Activated T-helper 2 cell treated with anti-CD3 and anti-CD28 coated beads, Interferon-gamma antibody, Interleukin-2, Interleukin-4, amounts not matched to agents 10 μg/mL and 5 μg/mL and 100 μg/mL, durations not matched to agents 14 hours and 24 hours and 36 hours (primary cell): Measurements from ENCODE around the gene GREB1L. TPM values are rescaled to one million over a fixed set of nuclear protein-coding genes. Genes with fewer than 3 reads are reported as not detected.
"Not testable (repeated sequence)": the region's sequence is repeated elsewhere in the genome, so short reads cannot be mapped to it uniquely, and the experiment has no call there.

ENCODE experiments used
- DNase-seq: peaks from one replicate; pipeline ENCODE4 v3.0.0; 2021; ENCODE audit warnings: low spot score
- H3K27ac Mint-ChIP-seq: one replicate; pipeline ENCODE4 v1.8.0; 2021; ENCODE audit warnings: mixed read lengths
- H3K27me3 Mint-ChIP-seq: one replicate; pipeline ENCODE4 v1.8.0; 2021; ENCODE audit warnings: low read depth, mixed read lengths
- H3K36me3 Mint-ChIP-seq: one replicate; pipeline ENCODE4 v1.8.0; 2021; ENCODE audit warnings: low read depth, mixed read lengths
- H3K4me1 Mint-ChIP-seq: one replicate; pipeline ENCODE4 v1.8.0; 2021; ENCODE audit warnings: low read depth, mixed read lengths
- H3K4me3 Mint-ChIP-seq: one replicate; pipeline ENCODE4 v1.8.0; 2021; ENCODE audit warnings: low read depth, mild to moderate bottlenecking, moderate library complexity, mixed read lengths
- H3K9me3 Mint-ChIP-seq: one replicate; pipeline ENCODE4 v1.8.0; 2021; ENCODE audit warnings: mixed read lengths
- intact Hi-C: fragments of 100-400 bp; cut with micrococcal nuclease; formaldehyde crosslinking; loops from one replicate; pipeline ENCODE4 v1.15.1; 2023
- total RNA-seq: library from RNA; stranded (reverse); gene quantifications from 2 replicates; pipeline ENCODE4 v1.2.3, GENCODE V29; 2022

The GREB1L gene
- total RNA-seq, 1 donor from 2014 or later, result not detected

- peaks cover 2% of the 10 kb centered on the region for H3K27me3 Mint-ChIP-seq
- no peaks in the 10 kb centered on the region for H3K4me1 Mint-ChIP-seq
- H3K4me3 Mint-ChIP-seq, result no peak overlapping the region
- H3K9me3 Mint-ChIP-seq, result no peaks in the 10 kb centered on the region
- no peaks in the 10 kb centered on the region for H3K36me3 Mint-ChIP-seq
- DNase-seq, result no peak
- intact Hi-C loops, result no loop called here
- no peak overlapping the region for H3K27ac Mint-ChIP-seq
Measured at GRCh38 chr18:21363348-21363747, 121.3 kb downstream of the GREB1L start.

GRCh38 chr18:21364471-21364870, 122.4 kb downstream of the GREB1L start:
- Mint-ChIP-seq H3K4me1 (no peaks in the 10 kb centered on the region), H3K9me3 (no peaks in the 10 kb centered on the region), H3K27ac (no peak overlapping the region), H3K36me3 (no peaks in the 10 kb centered on the region), H3K4me3 (no peak overlapping the region), H3K27me3 (peaks cover 4% of the 10 kb centered on the region)
- intact Hi-C loops, result no loop called here
- no peak for DNase-seq

GRCh38 chr18:21366896-21367295, 124.9 kb downstream of the GREB1L start:
- Mint-ChIP-seq H3K27me3 (peaks cover 4% of the 10 kb centered on the region), H3K4me3 (no peak overlapping the region), H3K36me3 (no peaks in the 10 kb centered on the region), H3K9me3 (no peaks in the 10 kb centered on the region), H3K27ac (no peak overlapping the region), H3K4me1 (no peaks in the 10 kb centered on the region)
- no peak for DNase-seq
- intact Hi-C loops, result no loop called here

- H3K4me3 Mint-ChIP-seq, result no peak overlapping the region
- H3K27ac Mint-ChIP-seq, result no peak overlapping the region
- no peaks in the 10 kb centered on the region for H3K4me1 Mint-ChIP-seq
- DNase-seq, result no peak
- intact Hi-C loops, result no loop called here
- H3K36me3 Mint-ChIP-seq, result no peaks in the 10 kb centered on the region
- H3K9me3 Mint-ChIP-seq, result no peaks in the 10 kb centered on the region
- H3K27me3 Mint-ChIP-seq, result peaks cover 4% of the 10 kb centered on the region
Measured at GRCh38 chr18:21369146-21369545, 127.1 kb downstream of the GREB1L start.

- H3K9me3 Mint-ChIP-seq, H3K27me3 Mint-ChIP-seq, H3K36me3 Mint-ChIP-seq, intact Hi-C loops, H3K4me1 Mint-ChIP-seq, H3K4me3 Mint-ChIP-seq, DNase-seq, H3K27ac Mint-ChIP-seq: not testable (repeated sequence)
Measured at GRCh38 chr18:21369597-21369996, 127.6 kb downstream of the GREB1L start.

- Mint-ChIP-seq H3K4me1 (no peaks in the 10 kb centered on the region), H3K9me3 (no peaks in the 10 kb centered on the region), H3K27me3 (peaks cover 1% of the 10 kb centered on the region), H3K36me3 (no peaks in the 10 kb centered on the region), H3K4me3 (no peak overlapping the region), H3K27ac (no peak overlapping the region)
- DNase-seq, result no peak
- intact Hi-C loops, result no loop called here
Measured at GRCh38 chr18:21383031-21383430, 141.0 kb downstream of the GREB1L start.

- intact Hi-C loops, result no loop called here
- Mint-ChIP-seq H3K9me3 (no peaks in the 10 kb centered on the region), H3K36me3 (no peaks in the 10 kb centered on the region), H3K27me3 (peaks cover 1% of the 10 kb centered on the region), H3K4me3 (no peak overlapping the region), H3K4me1 (no peaks in the 10 kb centered on the region), H3K27ac (no peak overlapping the region)
- no peak for DNase-seq
Measured at GRCh38 chr18:21386523-21387240, 144.7 kb downstream of the GREB1L start.

- peaks cover 1% of the 10 kb centered on the region for H3K27me3 Mint-ChIP-seq
- intact Hi-C loops, result no loop called here
- no peaks in the 10 kb centered on the region for H3K36me3 Mint-ChIP-seq
- no peak overlapping the region for H3K27ac Mint-ChIP-seq
- no peak overlapping the region for H3K4me3 Mint-ChIP-seq
- H3K9me3 Mint-ChIP-seq, result no peaks in the 10 kb centered on the region
- no peak for DNase-seq
- no peaks in the 10 kb centered on the region for H3K4me1 Mint-ChIP-seq
Measured at GRCh38 chr18:21387886-21388285, 145.9 kb downstream of the GREB1L start.

GRCh38 chr18:21389283-21389682, 147.3 kb downstream of the GREB1L start:
- Mint-ChIP-seq H3K4me1 (no peaks in the 10 kb centered on the region), H3K9me3 (no peaks in the 10 kb centered on the region), H3K36me3 (no peaks in the 10 kb centered on the region), H3K27ac (no peak overlapping the region), H3K4me3 (no peak overlapping the region), H3K27me3 (peaks cover 1% of the 10 kb centered on the region)
- no peak for DNase-seq
- intact Hi-C loops, result no loop called here

- no peak for DNase-seq
- no peaks in the 10 kb centered on the region for H3K4me1 Mint-ChIP-seq
- no peaks in the 10 kb centered on the region for H3K9me3 Mint-ChIP-seq
- H3K36me3 Mint-ChIP-seq, result no peaks in the 10 kb centered on the region
- H3K27ac Mint-ChIP-seq, result no peak overlapping the region
- H3K27me3 Mint-ChIP-seq, result peaks cover 1% of the 10 kb centered on the region
- intact Hi-C loops, result no loop called here
- H3K4me3 Mint-ChIP-seq, result no peak overlapping the region
Measured at GRCh38 chr18:21389903-21390302, 147.9 kb downstream of the GREB1L start.

GRCh38 chr18:21391074-21391673, 149.1 kb downstream of the GREB1L start:
- DNase-seq, result no peak
- Mint-ChIP-seq H3K4me3 (no peak overlapping the region), H3K36me3 (no peaks in the 10 kb centered on the region), H3K4me1 (no peaks in the 10 kb centered on the region), H3K27ac (no peak overlapping the region), H3K27me3 (peaks cover 1% of the 10 kb centered on the region), H3K9me3 (no peaks in the 10 kb centered on the region)
- intact Hi-C loops, result no loop called here

GRCh38 chr18:21393986-21394385, 152.0 kb downstream of the GREB1L start:
- no peaks in the 10 kb centered on the region for H3K9me3 Mint-ChIP-seq
- DNase-seq, result no peak

GRCh38 chr18:21398121-21398520, 156.1 kb downstream of the GREB1L start:
- Mint-ChIP-seq H3K4me3 (no peak overlapping the region), H3K27ac (no peak overlapping the region), H3K36me3 (no peaks in the 10 kb centered on the region), H3K4me1 (no peaks in the 10 kb centered on the region), H3K27me3 (peaks cover 6% of the 10 kb centered on the region), H3K9me3 (no peaks in the 10 kb centered on the region)
- DNase-seq, result no peak
- intact Hi-C loops, result no loop called here

More at GRCh38 chr18:21393986-21394385, 152.0 kb downstream of the GREB1L start:
- Mint-ChIP-seq H3K4me3 (no peak overlapping the region), H3K4me1 (no peaks in the 10 kb centered on the region), H3K27ac (no peak overlapping the region), H3K36me3 (no peaks in the 10 kb centered on the region), H3K27me3 (peaks cover 2% of the 10 kb centered on the region)
- intact Hi-C loops, result no loop called here
